Naive thymus-derived CD4-positive, alpha-beta T cell (primary cell): ENCODE measurements around the gene EAF1. TPM values are rescaled to one million over a fixed set of nuclear protein-coding genes. Genes with fewer than 3 reads are reported as not detected.
A peak's percentile ranks its signal among the peaks of the same experiment; 100 is the strongest.

ENCODE experiments used
- ATAC-seq: fragments of 150-1000 bp; cut with Tn5 transposase; 2 replicates; pipeline ENCODE4 v1.10.0; 2021; ENCODE audit warnings: mild to moderate bottlenecking, moderate library complexity
- CTCF ChIA-PET: fragments of 350-600 bp; sonication (Branson Sonifier 250); formaldehyde crosslinking; loops from one replicate; lab custom pipeline; 2021; ENCODE audit warnings: antibody characterized with exemption; lab: Charles Lee
- POLR2A ChIA-PET: fragments of 350-600 bp; sonication (Branson Sonifier 250); formaldehyde crosslinking; loops from one replicate; lab custom pipeline; 2021; ENCODE audit warnings: antibody characterized with exemption, inconsistent platforms; lab: Charles Lee
- DNase-seq, 9 donors: peaks; one replicate each; pipeline versions ENCODE4 v3.0.0 to v3.0.0-alpha.2; 2020 to 2022; ENCODE audit warnings: mixed read lengths in 1 of 9
- H3K27ac ChIP-seq: one replicate; pipeline ENCODE4 v1.7.0; 2013; ENCODE audit warnings: mild to moderate bottlenecking, low read depth, low read length, moderate library complexity
- H3K27me3 ChIP-seq, 2 donors: one replicate each; pipeline ENCODE4 v1.7.0; 2013; ENCODE audit warnings: low read length in 2 of 2, mild to moderate bottlenecking in 2 of 2, moderate library complexity in 2 of 2; ENCODE audit not compliant: control insufficient read depth in 2 of 2, insufficient read depth in 2 of 2
- H3K36me3 ChIP-seq, 3 experiments: 1 replicate in 2 of 3; 2 replicates in 1 of 3; pipeline ENCODE4 v1.7.0; 2013; ENCODE audit warnings: low read length in 3 of 3, mild to moderate bottlenecking in 3 of 3, moderate library complexity in 1 of 3; ENCODE audit not compliant: insufficient read depth in 3 of 3, control insufficient read depth in 2 of 3
- H3K4me1 ChIP-seq, 2 donors: one replicate each; pipeline ENCODE4 v1.7.0; 2013; ENCODE audit warnings: low read length in 2 of 2, mild to moderate bottlenecking in 2 of 2, moderate library complexity in 1 of 2; ENCODE audit not compliant: control insufficient read depth in 2 of 2, insufficient read depth in 2 of 2
- H3K4me3 ChIP-seq: 2 replicates; pipeline ENCODE4 v1.7.0; 2013; ENCODE audit warnings: mild to moderate bottlenecking, low read length
- H3K9me3 ChIP-seq, 3 experiments: 1 replicate in 2 of 3; 2 replicates in 1 of 3; pipeline ENCODE4 v1.7.0; 2013; ENCODE audit warnings: low read length in 3 of 3; ENCODE audit not compliant: control insufficient read depth in 2 of 3
- H3K27ac Mint-ChIP-seq, 9 donors: one replicate each; pipeline ENCODE4 v1.8.0; 2020 to 2022; ENCODE audit warnings: mixed read lengths in 9 of 9, mild to moderate bottlenecking in 8 of 9, moderate library complexity in 5 of 9, inconsistent platforms in 2 of 9
- H3K27me3 Mint-ChIP-seq, 5 donors: one replicate each; pipeline ENCODE4 v1.8.0; 2021 to 2022; ENCODE audit warnings: mixed read lengths in 5 of 5, mild to moderate bottlenecking in 1 of 5
- H3K36me3 Mint-ChIP-seq, 5 donors: one replicate each; pipeline ENCODE4 v1.8.0; 2020 to 2022; ENCODE audit warnings: mixed read lengths in 5 of 5, mild to moderate bottlenecking in 3 of 5, inconsistent platforms in 1 of 5
- H3K4me1 Mint-ChIP-seq, 7 donors: one replicate each; pipeline ENCODE4 v1.8.0; 2020 to 2022; ENCODE audit warnings: mixed read lengths in 7 of 7, mild to moderate bottlenecking in 3 of 7, inconsistent platforms in 1 of 7
- H3K4me3 Mint-ChIP-seq, 10 donors: one replicate each; pipeline ENCODE4 v1.8.0; 2020 to 2022; ENCODE audit warnings: mild to moderate bottlenecking in 10 of 10, mixed read lengths in 10 of 10, moderate library complexity in 6 of 10, inconsistent platforms in 2 of 10
- H3K9me3 Mint-ChIP-seq, 11 donors: one replicate each; pipeline ENCODE4 v1.8.0; 2020 to 2022; ENCODE audit warnings: mixed read lengths in 11 of 11, mild to moderate bottlenecking in 4 of 11, inconsistent platforms in 1 of 11, moderate library complexity in 1 of 11
- intact Hi-C, 2 donors: fragments of 100-400 bp; cut with micrococcal nuclease; formaldehyde crosslinking; loops; one replicate each; pipeline ENCODE4 v1.15.1; 2023
- polyA plus RNA-seq, 2 donors: library from polyadenylated mRNA; unstranded; fragments of 300-500 nt; fragmentation: Illumina TruSeq; gene quantifications; one replicate each; pipeline ENCODE4 v1.2.3, GENCODE V29; 2021
- total RNA-seq, 6 experiments: library from RNA in 5 of 6; stranded (reverse) in 5 of 6; gene quantifications; 1 replicate in 5 of 6; 2 replicates in 1 of 6; pipeline ENCODE4 v1.2.3 and lab custom pipeline; 2021 to 2026

Gene EAF1
- total and polyA plus RNA-seq, 7 experiments from 2014 or later, result 5.0 to 61.9 (median 19.6) TPM

GRCh38 chr3:15403495-15403894, 23.9 kb upstream of the EAF1 start:
- Histone ChIP-seq H3K36me3 (no peaks in the 10 kb centered on the region), H3K4me3 (no peak overlapping the region), H3K9me3 (no peaks in the 10 kb centered on the region), H3K4me1 (peaks cover 10 to 15% of the 10 kb centered on the region in 2 donors), H3K27ac (no peak overlapping the region), H3K27me3 (no peaks in the 10 kb centered on the region)
- CTCF ChIA-PET, result interaction anchor here (0.8 to 4.1 kb wide), 2 partner anchors 136 to 201 kb away, joined by 3 to 67 read pairs; partner anchors contain the start of gene CAPN7
- peaks cover 10 to 22% (median 14%) of the 10 kb centered on the region in 7 donors for H3K4me1 Mint-ChIP-seq
- H3K4me3 Mint-ChIP-seq, result no peak overlapping the region
- DNase-seq (no peak), ATAC-seq (no peak)
- intact Hi-C loops, result no loop called here
- no peaks in the 10 kb centered on the region for H3K27me3 Mint-ChIP-seq
- no peaks in the 10 kb centered on the region for H3K36me3 Mint-ChIP-seq
- H3K27ac Mint-ChIP-seq, result peak overlapping the region in 1 of 9 donors; percentile 44
- POLR2A ChIA-PET, result interaction anchor here (0.7 kb wide), 1 partner anchor 197 kb away, joined by 3 read pairs; no protein-coding TSS in a partner anchor
- H3K9me3 Mint-ChIP-seq, result no peaks in the 10 kb centered on the region

- intact Hi-C loops, result loop anchor here in 1 of 2 donors (2.0 kb wide), 1 partner anchor 25 kb away; no protein-coding TSS in a partner anchor
- ATAC-seq (no peak), DNase-seq (no peak)
- ChIA-PET POLR2A (interaction anchor here (0.6 kb wide), 1 partner anchor 147 kb away, joined by 3 read pairs; no protein-coding TSS in a partner anchor), CTCF (interaction anchor here (0.8 to 4.1 kb wide), 3 partner anchors 136 to 295 kb away, joined by 3 to 67 read pairs (median 10); partner anchors contain the start of gene CAPN7)
- H3K4me1 ChIP-seq, result peaks cover 7 to 15% of the 10 kb centered on the region in 2 donors
- H3K9me3 ChIP-seq, result no peaks in the 10 kb centered on the region
- Mint-ChIP-seq H3K4me3 (no peak overlapping the region), H3K27ac (no peak overlapping the region), H3K36me3 (no peaks in the 10 kb centered on the region), H3K27me3 (no peaks in the 10 kb centered on the region), H3K9me3 (no peaks in the 10 kb centered on the region), H3K4me1 (peaks cover 10 to 22% (median 14%) of the 10 kb centered on the region in 7 donors)
- no peak overlapping the region for H3K27ac ChIP-seq
- no peaks in the 10 kb centered on the region for H3K27me3 ChIP-seq
- no peak overlapping the region for H3K4me3 ChIP-seq
- H3K36me3 ChIP-seq, result no peaks in the 10 kb centered on the region
Observed at GRCh38 chr3:15403965-15404364, 23.4 kb upstream of the EAF1 start.

GRCh38 chr3:15404767-15405166, 22.6 kb upstream of the EAF1 start:
- Histone ChIP-seq H3K4me3 (no peak overlapping the region), H3K27ac (no peak overlapping the region), H3K27me3 (no peaks in the 10 kb centered on the region), H3K36me3 (no peaks in the 10 kb centered on the region), H3K4me1 (peaks cover 4 to 8% of the 10 kb centered on the region in 2 donors), H3K9me3 (no peaks in the 10 kb centered on the region)
- no peak overlapping the region for H3K4me3 Mint-ChIP-seq
- ATAC-seq, result no peak
- H3K9me3 Mint-ChIP-seq, result no peaks in the 10 kb centered on the region
- CTCF ChIA-PET, result interaction anchor here (0.9 to 4.1 kb wide), 13 partner anchors 19 to 409 kb away, joined by 3 to 67 read pairs (median 5); partner anchors contain the start of gene CAPN7
- DNase-seq, result no peak
- no peak overlapping the region for H3K27ac Mint-ChIP-seq
- H3K4me1 Mint-ChIP-seq, result peaks cover 8 to 14% (median 9%) of the 10 kb centered on the region in 7 donors
- peaks cover 0 to 2% (median 0%) of the 10 kb centered on the region in 5 donors for H3K36me3 Mint-ChIP-seq
- intact Hi-C loops, result loop anchor here (1.0 to 5.0 kb wide), 11 partner anchors 26 to 479 kb away; partner anchors contain the start of gene CAPN7 (in 1 of the 2)
- POLR2A ChIA-PET, result interaction anchor here (1.1 to 1.6 kb wide), 2 partner anchors 94 to 199 kb away, joined by 3 to 7 read pairs; partner anchors contain the start of gene CAPN7
- H3K27me3 Mint-ChIP-seq, result no peaks in the 10 kb centered on the region

GRCh38 chr3:15405448-15406050, 21.8 kb upstream of the EAF1 start:
- Histone ChIP-seq H3K4me3 (no peak overlapping the region), H3K9me3 (no peaks in the 10 kb centered on the region), H3K27ac (no peak overlapping the region), H3K4me1 (peaks cover 0 to under 1% of the 10 kb centered on the region in 2 donors), H3K36me3 (peaks cover 0 to 4% (median 0%) of the 10 kb centered on the region in 3 experiments), H3K27me3 (no peaks in the 10 kb centered on the region)
- Mint-ChIP-seq H3K4me1 (peaks cover 0 to 7% (median 1%) of the 10 kb centered on the region in 7 donors), H3K4me3 (no peak overlapping the region), H3K36me3 (peaks cover 0 to 5% (median 0%) of the 10 kb centered on the region in 5 donors), H3K9me3 (no peaks in the 10 kb centered on the region), H3K27me3 (no peaks in the 10 kb centered on the region), H3K27ac (no peak overlapping the region)
- DNase-seq (peak in 7 of 9 donors; percentile 28 to 63 (median 49)), ATAC-seq (peak; percentile 75)
- intact Hi-C loops, result loop anchor here (1.0 to 5.0 kb wide), 11 partner anchors 27 to 480 kb away; partner anchors contain the start of gene CAPN7 (in 1 of the 2)
- POLR2A ChIA-PET, result interaction anchor here (1.1 to 1.6 kb wide), 2 partner anchors 95 to 200 kb away, joined by 3 to 7 read pairs; partner anchors contain the start of gene CAPN7
- CTCF ChIA-PET, result interaction anchor here (0.9 to 4.1 kb wide), 13 partner anchors 18 to 408 kb away, joined by 3 to 67 read pairs (median 5); partner anchors contain the start of gene CAPN7

- Histone ChIP-seq H3K4me1 (no peaks in the 10 kb centered on the region), H3K27ac (no peak overlapping the region), H3K9me3 (no peaks in the 10 kb centered on the region), H3K36me3 (peaks cover 3 to 32% (median 3%) of the 10 kb centered on the region in 3 experiments), H3K4me3 (no peak overlapping the region), H3K27me3 (no peaks in the 10 kb centered on the region)
- no peak for DNase-seq
- ChIA-PET POLR2A (no interaction called here), CTCF (no interaction called here)
- peak; percentile 66 for ATAC-seq
- Mint-ChIP-seq H3K9me3 (no peaks in the 10 kb centered on the region), H3K4me3 (no peak overlapping the region), H3K27me3 (no peaks in the 10 kb centered on the region), H3K27ac (no peak overlapping the region), H3K4me1 (peaks cover 0 to 4% (median 0%) of the 10 kb centered on the region in 7 donors), H3K36me3 (peaks cover 0 to 27% (median 10%) of the 10 kb centered on the region in 5 donors)
- intact Hi-C loops, result loop anchor here (5.0 kb wide), 2 partner anchors 148 to 302 kb away; no protein-coding TSS in a partner anchor
Observed at GRCh38 chr3:15409239-15409638, 18.2 kb upstream of the EAF1 start.

GRCh38 chr3:15409774-15410173, 17.6 kb upstream of the EAF1 start:
- H3K27ac ChIP-seq, result no peak overlapping the region
- Mint-ChIP-seq H3K27me3 (no peaks in the 10 kb centered on the region), H3K4me3 (no peak overlapping the region), H3K36me3 (peaks cover 0 to 32% (median 11%) of the 10 kb centered on the region in 5 donors), H3K4me1 (peaks cover 0 to 4% (median 0%) of the 10 kb centered on the region in 7 donors), H3K27ac (peak overlapping the region in 1 of 9 donors; percentile 29), H3K9me3 (no peaks in the 10 kb centered on the region)
- no peak overlapping the region for H3K4me3 ChIP-seq
- no peaks in the 10 kb centered on the region for H3K9me3 ChIP-seq
- H3K36me3 ChIP-seq, result peaks cover 3 to 36% (median 4%) of the 10 kb centered on the region in 3 experiments
- no peaks in the 10 kb centered on the region for H3K27me3 ChIP-seq
- H3K4me1 ChIP-seq, result no peaks in the 10 kb centered on the region
- no peak for DNase-seq
- intact Hi-C loops, result loop anchor here (5.0 kb wide), 2 partner anchors 148 to 302 kb away; no protein-coding TSS in a partner anchor
- CTCF ChIA-PET, result no interaction called here
- POLR2A ChIA-PET, result no interaction called here
- ATAC-seq, result no peak
